Suppressor macrophage treated with lipopolysaccharide for 1 hour (primary cell): Measurements from ENCODE around the gene GRK3.
A peak's percentile ranks its signal among the peaks of the same experiment; 100 is the strongest.

Experiments
- DNase-seq, 3 donors: peaks; one replicate each; pipeline ENCODE4 v3.0.0-alpha.2; 2020 to 2022

Gene GRK3

DNA sequence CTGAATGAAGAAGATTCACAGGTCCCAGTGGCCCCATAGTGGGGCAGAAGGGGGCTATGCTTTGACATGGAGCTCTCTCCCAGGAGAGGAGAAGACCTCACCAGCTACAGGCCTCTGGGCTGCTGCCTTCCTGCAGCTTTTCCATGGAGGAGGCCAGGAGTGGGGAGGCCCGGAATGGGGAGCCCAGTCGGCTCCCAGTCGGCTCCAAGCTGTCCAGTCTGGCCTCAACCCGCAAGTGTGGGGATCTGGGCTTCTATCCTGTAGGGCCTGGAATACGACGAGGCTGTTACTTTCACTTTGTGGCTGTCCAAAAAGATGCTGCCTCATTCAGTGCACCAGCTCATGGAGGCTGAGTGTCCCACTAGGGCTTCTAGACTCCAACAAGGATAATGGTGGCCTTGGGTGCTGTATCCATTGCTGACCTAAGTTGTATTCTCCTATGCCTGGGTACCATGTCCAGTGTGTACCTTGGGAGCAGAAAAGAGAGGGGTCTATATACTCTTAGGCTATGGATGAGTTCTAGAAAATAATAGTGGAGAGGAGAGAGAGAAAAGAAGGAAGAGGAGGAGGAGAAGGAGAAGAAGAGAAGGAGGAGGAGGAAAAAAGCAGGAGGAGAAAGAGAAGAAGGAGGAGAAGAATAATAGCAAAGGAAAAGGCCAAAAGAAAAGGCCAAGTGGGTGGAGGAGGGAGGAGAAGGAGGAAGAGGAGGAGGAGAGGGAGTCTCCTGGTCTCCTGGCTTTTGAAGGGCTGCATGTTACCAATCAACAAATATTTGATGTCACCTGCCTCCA, 178.6 kb downstream of the GRK3 start:
- no peak for DNase-seq

- no peak for DNase-seq
These were observed 180.2 kb downstream of the GRK3 start for GRCh38 chr22:25744694-25745093.

DNA sequence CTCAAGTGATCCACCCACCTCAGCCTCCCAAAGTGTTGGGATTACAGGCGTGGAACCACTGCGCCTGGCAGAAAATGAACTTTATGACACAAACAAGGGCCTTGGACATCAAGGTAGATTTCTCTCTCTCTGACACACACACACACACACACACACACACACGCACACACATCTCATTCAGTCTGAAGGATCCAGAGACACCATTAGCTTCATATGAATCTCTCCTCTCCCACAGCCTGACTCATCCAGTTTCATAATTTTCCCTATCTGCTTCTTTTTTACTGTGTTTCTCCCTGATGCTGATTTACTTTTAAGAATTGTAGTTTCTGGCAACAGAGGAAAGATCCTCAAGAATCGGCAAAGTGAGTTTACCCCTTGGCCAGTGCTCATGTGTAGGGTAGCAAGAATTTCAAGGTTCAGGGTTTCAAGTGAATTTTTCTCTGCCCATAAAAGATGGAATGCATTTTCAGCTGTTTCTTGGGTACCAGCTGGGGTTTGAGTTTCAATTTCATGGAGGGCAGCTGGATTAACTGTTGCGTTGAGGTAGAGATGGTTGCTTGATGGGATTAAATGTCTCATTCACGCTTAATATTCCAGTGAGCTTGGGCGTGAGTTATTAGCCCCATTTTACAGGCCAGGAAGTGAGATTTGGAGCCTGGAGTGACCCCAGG, 181.0 kb downstream of the GRK3 start:
- DNase-seq = peak in 1 of 3 donors; percentile 24

DNA sequence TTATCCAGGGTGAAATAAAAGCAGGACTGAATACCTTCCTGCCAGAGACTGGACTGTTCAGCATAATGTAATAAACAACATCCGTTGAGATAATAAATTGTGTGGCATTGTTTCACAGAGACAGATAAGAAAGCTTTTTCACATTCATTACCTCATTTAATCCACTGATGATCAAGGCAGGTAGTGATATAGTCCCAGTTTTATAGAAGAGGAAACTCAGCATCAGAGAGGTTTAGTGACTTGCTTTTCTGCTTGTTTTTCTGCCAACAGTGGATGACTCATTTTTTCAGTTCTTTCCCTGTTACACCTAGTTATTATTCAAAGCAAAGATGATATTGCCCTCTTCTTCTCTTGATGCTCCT, 181.5 kb downstream of the GRK3 start:
- no peak for DNase-seq

DNA sequence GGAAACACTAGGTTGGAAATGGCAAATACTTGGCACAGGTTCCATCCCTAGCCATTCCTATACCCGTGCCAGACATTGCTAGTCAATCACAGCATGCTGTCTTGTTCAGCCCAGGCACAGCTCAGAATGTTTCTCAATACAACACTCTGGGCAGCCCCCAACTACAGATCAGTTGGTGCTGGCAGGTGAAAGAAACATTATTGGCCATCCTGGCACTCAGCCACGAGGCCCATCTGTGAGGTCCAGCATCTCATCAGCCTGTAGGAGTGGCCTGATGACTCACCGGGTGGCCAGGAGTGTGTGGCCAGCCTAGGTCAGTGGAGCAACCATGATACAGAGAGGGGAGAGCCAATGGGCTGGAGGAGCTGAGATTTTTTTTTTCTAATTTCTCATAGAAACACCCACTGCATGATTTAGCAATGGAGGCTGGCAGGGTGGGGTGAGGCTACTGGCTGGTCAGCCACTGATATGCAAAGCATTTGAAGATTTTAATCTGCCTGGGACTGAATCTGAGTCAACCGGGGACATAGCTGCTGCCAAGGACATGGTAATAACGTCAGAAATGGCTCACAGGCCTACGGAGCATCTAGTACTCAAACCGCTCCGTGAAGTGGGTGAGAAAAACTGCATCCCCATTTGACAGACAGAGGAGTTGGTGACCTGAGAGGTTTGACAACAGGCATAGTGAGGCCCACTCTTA, 182.9 kb downstream of the GRK3 start:
- peak; percentile 42 to 72 (median 60) for DNase-seq

- peak; percentile 57 to 69 (median 59) for DNase-seq
These were observed 183.7 kb downstream of the GRK3 start for GRCh38 chr22:25748140-25748539.

DNA sequence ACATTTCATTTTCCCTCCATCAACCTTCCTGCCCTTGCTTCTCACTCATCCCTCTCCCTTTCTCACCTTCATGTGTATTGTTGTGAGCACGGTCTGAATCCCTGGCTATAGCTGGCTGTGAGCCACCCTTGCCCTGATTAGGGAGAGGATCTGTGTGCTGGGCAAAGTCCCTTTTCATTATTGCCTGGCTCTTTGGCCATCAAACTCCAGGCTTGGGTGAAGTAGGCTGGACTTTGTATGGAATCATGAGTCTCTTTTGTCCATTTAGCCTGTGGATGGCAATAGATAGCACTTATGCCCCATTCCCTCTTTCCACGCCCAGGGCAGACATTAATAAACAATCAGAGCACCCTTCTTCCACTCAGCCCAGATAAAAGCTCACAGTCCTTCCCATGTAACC, 184.2 kb downstream of the GRK3 start:
- DNase-seq = no peak

- no peak for DNase-seq
These were observed 185.1 kb downstream of the GRK3 start for GRCh38 chr22:25749420-25750169.

DNA sequence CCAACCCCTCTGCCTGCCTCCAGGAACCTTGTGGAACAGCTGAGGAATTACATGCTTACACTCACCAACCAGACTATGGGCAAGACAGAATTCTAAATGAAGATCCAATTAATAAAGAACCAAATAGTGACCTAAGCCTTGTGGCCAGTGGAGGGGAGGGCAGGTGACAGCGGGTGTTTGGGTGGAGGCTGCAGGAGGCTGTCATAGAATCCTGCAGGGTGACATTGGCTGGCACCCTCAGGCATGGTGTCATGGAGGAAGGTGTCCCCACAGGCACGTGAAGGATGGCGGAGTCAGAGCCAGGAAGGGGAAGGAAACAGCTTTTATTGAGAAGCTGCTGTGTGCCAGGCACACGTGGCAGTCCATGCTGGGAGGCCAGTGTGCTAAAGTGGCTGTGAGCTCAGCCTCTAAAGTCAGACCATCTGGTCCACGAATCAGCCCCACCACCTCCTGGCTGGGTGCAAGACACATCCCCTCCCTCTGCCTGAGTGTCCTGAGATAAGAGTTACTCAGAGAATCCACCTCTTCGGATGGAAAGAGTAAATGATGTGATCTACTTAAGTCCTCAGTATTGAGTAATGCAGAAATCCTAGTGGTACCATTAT, 186.2 kb downstream of the GRK3 start:
- DNase-seq = peak; percentile 25 to 37 (median 36)

DNA sequence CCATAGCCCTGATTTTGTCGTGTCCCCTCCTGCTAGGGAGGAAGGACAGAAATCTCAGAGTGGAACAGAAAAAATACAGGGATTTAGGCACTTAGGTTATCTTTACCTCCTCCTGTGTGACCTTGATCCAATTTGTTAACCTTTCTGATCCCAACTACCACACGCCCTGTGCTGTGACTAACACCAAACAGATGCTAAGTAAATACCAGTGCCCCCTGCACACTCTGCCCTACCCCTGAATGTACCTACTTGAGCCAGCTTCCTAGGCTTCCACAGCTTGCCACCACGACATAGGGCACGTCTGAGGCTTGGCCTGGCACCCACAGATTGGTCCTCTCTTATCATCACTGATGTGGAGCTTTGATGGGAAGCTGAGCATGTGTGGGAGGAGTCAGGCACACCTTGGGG, 186.7 kb downstream of the GRK3 start:
- DNase-seq = no peak

DNA sequence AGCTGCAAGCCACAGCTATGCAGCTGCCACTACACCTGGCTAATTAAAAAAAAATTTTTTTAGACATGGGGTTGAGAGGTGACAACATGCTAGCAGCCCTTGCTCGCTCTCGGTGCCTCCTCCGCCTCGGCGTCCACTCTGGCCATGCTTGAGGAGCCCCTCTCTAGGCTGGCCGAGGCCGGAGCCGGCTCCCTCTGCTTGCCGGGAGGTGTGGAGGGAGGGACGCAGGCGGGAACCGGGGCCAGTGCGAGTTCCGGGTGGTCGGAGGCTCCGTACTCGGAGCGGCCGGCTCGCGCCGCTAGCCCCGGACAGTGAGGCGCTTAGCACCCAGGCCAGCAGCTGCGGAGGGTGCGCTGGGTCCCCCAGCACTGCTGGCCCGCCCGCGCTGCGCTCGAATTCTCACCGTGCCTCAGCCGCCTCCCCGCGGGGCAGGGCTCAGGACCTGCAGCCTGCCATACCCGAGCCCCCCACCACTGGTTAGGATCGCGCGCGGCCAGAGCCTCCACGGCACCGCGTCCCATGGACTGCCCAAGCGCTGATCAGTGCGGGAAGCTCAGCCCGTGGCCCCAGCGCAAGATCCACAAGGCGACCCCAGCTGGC, 188.2 kb downstream of the GRK3 start:
- DNase-seq = no peak

DNA sequence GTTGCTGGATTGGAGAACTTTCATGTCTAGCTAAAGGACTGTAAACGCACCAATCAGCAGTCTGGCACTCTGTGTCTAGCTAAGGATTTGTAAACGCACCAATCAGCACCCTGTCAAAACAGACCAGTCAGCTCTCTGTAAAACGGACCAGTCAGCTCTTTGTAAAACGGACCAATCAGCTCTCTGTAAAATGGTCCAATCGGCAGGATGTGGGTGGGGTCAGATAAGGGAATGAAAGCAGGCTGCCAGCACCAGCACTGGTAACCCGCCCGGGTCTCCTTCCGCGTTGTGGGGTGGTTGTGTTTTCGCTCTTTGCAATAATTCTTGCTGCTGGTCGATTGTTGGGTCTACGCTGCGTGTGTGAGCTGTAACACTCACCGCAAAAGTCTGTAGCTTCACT, 188.8 kb downstream of the GRK3 start:
- no peak for DNase-seq

DNA sequence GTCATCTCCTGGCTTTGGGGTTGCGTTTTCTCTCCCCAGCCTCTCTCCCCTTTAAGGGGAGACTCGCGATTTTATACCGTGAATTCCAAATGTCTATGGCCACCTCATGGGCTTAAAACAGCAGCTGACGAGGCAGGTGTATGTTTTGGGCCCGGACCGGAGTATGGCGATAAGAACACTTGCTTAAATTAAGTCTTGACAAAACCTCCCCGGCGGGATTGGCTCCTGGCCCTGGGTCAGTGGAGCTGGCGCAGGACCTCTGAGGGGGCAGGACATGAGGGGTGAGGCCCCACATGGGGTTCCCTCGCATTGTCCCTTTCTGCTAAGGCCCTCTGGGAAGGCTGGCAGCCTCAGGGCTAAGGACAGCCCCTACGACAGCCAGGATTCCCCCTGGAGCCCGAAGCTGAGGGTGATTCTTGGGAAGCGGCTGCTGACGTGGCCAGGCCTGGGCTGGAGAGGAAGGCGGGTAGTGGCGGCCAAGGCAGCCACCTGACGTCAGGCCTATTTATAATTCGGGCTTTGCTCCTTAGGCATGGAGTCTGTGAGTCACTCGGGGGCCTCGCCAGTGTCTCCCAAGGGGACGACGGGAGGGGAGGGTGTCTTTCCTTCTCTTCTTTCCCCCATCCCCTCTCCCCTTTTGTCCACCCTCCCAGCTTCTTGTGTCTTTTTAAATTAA, 190.2 kb downstream of the GRK3 start:
- DNase-seq = no peak

DNA sequence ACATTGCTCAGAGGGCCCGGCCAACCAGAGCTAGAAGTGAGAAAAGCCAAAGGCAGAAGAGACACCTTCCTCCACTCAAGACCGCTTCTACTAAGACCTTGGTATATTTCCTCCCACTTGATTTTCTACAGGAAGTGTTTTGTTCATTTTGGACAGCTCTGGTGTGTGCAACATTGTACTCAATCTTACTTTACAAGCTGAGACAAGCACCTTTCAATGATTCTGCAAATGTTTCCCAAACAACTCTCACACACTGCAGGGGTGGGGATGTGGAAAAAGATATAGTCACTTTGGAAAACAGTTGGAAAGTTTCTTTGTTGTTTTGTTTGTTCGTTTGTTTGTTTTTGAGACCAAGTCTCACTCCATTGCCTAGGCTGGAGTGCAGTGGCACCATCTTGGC, 193.2 kb downstream of the GRK3 start:
- no peak for DNase-seq

DNA sequence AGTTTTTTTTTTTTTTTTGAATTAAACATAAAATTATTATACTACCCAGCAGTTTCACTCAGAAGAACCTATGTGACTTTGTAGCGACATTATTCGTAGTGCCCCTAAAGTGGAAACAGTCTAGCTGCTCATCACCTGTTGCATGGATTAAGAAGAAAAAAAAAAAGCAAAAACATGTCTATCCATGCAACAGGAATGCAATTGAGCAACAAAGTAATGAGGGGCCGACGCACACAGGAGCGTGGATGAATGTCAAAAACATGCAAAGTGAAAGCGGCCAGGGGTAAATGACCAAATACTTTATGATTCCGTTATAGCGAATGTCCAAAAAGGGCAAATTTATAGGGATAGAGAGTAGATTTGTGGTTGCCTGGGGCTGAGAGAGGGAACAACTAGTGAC, 193.8 kb downstream of the GRK3 start:
- DNase-seq = no peak

DNA sequence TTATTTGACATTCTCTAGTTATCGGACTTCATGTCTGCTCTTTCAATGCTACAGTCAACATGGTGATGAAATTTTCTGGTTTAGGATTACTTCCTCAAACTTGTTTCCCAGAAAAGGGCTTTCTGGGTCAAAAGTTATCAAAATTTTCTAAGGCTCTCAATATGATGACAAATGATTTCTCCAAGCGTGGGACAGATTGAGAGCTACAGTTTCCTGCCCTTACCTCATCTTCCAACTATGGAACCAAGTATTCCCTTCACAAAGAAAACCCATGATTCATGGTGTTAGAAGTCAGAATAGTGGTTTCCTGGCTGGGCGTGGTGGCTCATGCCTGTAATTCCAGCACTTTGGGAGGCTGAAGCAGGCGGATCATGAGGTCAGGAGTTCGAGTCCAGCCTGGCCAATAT, 195.4 kb downstream of the GRK3 start:
- DNase-seq = peak; percentile 87 to 99 (median 96)

DNA sequence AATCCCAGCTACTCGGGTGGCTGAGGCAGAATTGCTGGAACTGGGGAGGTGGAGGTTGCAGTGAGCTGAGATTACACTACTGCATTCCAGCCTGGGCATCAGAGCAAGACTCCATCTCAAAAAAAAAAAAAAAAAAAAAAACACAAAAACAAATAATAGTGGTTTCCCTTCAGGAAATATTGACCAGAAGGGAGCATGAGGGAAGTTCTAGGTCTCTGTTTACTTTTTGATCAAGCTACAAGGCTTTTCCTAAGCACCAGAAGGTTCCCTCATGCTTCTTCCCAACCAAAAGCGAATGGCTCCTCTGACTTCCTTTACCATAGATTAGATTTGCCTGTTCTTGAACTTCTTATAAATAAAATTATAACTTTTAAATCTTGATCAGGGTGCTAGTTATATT, 195.8 kb downstream of the GRK3 start:
- no peak for DNase-seq

GRCh38 chr22:25760848-25761595, 196.5 kb downstream of the GRK3 start:
- DNase-seq = no peak

GRCh38 chr22:25762147-25762546, 197.7 kb downstream of the GRK3 start:
- DNase-seq = no peak

- no peak for DNase-seq
These were observed 198.8 kb downstream of the GRK3 start for GRCh38 chr22:25763239-25763777.
